ENCODE data around the gene ATP11A. TPM values are rescaled to one million over a fixed set of nuclear protein-coding genes. Genes with fewer than 3 reads are reported as not detected.

The ATP11A gene
- total RNA-seq, 1 experiment from 2014 or later = 80.4 TPM

DNA sequence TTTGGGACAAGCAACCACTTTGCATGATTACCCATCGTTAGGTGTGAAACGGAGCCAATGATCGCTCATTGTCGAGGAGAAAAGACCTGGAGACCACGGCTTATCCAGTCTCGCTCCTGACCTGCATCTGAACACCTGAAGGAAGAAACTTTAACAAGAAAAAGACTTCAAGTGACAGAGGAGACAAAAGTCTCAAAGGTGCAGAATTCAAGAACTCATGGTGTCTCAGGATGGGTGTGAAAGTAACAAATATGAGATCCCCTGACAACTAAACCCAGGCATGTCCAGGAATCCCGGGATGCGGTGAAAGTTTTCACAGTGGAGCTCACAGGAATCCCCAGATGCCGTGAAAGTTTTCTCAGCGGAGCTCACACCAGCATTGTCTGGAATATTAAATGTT, 6.3 kb upstream of the ATP11A start (continued):
- TF ChIP-seq, protein P1, sequence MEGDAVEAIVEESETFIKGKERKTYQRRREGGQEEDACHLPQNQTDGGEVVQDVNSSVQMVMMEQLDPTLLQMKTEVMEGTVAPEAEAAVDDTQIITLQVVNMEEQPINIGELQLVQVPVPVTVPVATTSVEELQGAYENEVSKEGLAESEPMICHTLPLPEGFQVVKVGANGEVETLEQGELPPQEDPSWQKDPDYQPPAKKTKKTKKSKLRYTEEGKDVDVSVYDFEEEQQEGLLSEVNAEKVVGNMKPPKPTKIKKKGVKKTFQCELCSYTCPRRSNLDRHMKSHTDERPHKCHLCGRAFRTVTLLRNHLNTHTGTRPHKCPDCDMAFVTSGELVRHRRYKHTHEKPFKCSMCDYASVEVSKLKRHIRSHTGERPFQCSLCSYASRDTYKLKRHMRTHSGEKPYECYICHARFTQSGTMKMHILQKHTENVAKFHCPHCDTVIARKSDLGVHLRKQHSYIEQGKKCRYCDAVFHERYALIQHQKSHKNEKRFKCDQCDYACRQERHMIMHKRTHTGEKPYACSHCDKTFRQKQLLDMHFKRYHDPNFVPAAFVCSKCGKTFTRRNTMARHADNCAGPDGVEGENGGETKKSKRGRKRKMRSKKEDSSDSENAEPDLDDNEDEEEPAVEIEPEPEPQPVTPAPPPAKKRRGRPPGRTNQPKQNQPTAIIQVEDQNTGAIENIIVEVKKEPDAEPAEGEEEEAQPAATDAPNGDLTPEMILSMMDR (IDR thresholded peaks at IDR 0.05 in 2 of 3, conservative IDR thresholded peaks at IDR 0.05 in 1 of 3; ENCODE audit: borderline replicate concordance in 1 of 3, insufficient read depth in 1 of 3, low read depth in 2 of 3, low read length in 2 of 3) = no peak
- no peak for TF ChIP-seq RAD21 (IDR thresholded peaks at IDR 0.05; ENCODE audit: low read depth)
- no peak for TF ChIP-seq EZH2 (IDR thresholded peaks at IDR 0.05)
- no peak for TF ChIP-seq JUND (IDR thresholded peaks at IDR 0.05)
- TF ChIP-seq SIN3A (IDR thresholded peaks at IDR 0.05; ENCODE audit: low read depth) = no peak

DNA sequence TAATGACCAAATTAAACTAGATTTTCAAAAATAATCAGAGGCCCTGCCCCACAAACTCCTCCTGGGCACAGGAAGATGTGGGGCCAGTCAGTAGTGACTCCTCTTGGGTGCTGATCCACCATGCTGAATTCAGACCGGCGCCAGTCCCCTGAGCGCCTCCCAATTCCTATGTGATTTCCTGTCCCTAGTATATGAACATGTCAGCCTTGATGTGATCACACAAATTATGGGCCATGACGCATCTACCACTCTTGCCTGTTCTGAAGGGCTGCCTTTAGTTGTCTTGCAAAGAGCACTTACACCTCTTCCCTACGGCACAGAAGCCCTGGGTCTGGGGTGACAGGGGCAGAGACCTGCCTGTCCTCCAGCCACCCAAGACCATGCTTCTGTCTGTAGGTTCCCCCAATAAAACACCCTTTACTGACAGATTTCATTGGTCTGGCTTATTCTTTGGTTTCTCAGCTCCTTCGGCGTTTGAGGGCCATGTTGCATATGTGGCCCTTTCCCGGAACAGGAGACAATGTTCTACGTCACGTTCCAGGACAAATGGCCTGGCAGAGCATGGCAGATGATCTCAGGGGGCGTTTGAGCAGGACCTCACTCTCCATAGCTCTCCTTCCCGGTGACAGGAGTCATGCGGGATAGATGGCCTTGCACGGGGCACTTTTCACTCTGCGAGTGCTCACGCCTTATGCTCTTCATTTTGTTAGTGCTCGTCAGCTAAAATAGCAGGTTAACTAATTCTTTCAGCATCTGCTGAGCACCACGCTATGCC, 5.6 kb upstream of the ATP11A start:
- RAD21 ChIA-PET (ENCODE audit: low non-redundant PET in 1 of 2, low total read pairs in 2 of 2, uncharacterized antibody in 2 of 2, unreplicated experiment in 2 of 2) = no interaction called here
- no TSS peak for BruUV-seq (replicated peaks)
- POLR2A ChIA-PET = no interaction called here
- TF ChIP-seq, protein P2, sequence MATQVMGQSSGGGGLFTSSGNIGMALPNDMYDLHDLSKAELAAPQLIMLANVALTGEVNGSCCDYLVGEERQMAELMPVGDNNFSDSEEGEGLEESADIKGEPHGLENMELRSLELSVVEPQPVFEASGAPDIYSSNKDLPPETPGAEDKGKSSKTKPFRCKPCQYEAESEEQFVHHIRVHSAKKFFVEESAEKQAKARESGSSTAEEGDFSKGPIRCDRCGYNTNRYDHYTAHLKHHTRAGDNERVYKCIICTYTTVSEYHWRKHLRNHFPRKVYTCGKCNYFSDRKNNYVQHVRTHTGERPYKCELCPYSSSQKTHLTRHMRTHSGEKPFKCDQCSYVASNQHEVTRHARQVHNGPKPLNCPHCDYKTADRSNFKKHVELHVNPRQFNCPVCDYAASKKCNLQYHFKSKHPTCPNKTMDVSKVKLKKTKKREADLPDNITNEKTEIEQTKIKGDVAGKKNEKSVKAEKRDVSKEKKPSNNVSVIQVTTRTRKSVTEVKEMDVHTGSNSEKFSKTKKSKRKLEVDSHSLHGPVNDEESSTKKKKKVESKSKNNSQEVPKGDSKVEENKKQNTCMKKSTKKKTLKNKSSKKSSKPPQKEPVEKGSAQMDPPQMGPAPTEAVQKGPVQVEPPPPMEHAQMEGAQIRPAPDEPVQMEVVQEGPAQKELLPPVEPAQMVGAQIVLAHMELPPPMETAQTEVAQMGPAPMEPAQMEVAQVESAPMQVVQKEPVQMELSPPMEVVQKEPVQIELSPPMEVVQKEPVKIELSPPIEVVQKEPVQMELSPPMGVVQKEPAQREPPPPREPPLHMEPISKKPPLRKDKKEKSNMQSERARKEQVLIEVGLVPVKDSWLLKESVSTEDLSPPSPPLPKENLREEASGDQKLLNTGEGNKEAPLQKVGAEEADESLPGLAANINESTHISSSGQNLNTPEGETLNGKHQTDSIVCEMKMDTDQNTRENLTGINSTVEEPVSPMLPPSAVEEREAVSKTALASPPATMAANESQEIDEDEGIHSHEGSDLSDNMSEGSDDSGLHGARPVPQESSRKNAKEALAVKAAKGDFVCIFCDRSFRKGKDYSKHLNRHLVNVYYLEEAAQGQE (IDR thresholded peaks at IDR 0.05; ENCODE audit: low read depth) = no peak
- TF ChIP-seq, protein P3, sequence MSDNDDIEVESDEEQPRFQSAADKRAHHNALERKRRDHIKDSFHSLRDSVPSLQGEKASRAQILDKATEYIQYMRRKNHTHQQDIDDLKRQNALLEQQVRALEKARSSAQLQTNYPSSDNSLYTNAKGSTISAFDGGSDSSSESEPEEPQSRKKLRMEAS (IDR thresholded peaks at IDR 0.05) = no peak
- TF ChIP-seq CEBPB (IDR thresholded peaks at IDR 0.05; ENCODE audit: low read depth) (no peak), JUND (IDR thresholded peaks at IDR 0.05) (no peak), ZFX (IDR thresholded peaks at IDR 0.05) (no peak), EGR1 (IDR thresholded peaks at IDR 0.05; ENCODE audit: low read depth) (no peak), POLR2A (IDR thresholded peaks at IDR 0.05; ENCODE audit: borderline replicate concordance, extremely low read depth, insufficient read depth, insufficient read length) (no peak), CBX3 (IDR thresholded peaks at IDR 0.05; ENCODE audit: low read depth) (no peak), YY1 (IDR thresholded peaks at IDR 0.05; ENCODE audit: extremely low read depth, insufficient replicate concordance, low read depth, low read length) (no peak), POLR2AphosphoS5 (IDR thresholded peaks at IDR 0.05; ENCODE audit: low read depth, low read length) (no peak), EZH2 (IDR thresholded peaks at IDR 0.05) (no peak), SIN3A (IDR thresholded peaks at IDR 0.05; ENCODE audit: low read depth) (no peak), EZH2phosphoT487 (IDR thresholded peaks at IDR 0.05; ENCODE audit: borderline replicate concordance) (no peak), SRF (IDR thresholded peaks at IDR 0.05; ENCODE audit: low read depth) (no peak), RAD21 (IDR thresholded peaks at IDR 0.05; ENCODE audit: low read depth) (no peak)
- TF ChIP-seq, protein P4, sequence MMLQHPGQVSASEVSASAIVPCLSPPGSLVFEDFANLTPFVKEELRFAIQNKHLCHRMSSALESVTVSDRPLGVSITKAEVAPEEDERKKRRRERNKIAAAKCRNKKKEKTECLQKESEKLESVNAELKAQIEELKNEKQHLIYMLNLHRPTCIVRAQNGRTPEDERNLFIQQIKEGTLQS (IDR thresholded peaks at IDR 0.05) = no peak
- TF ChIP-seq, protein P1 (IDR thresholded peaks at IDR 0.05 in 2 of 3, conservative IDR thresholded peaks at IDR 0.05 in 1 of 3; ENCODE audit: borderline replicate concordance in 1 of 3, insufficient read depth in 1 of 3, low read depth in 2 of 3, low read length in 2 of 3) = no peak

More for the DNA sequence above, 5.6 kb upstream of the ATP11A start:
- ATAC-seq (no peak), DNase-seq (ENCODE audit: low read depth, low spot score) (no peak)
- Histone ChIP-seq H3K4me2 (ENCODE audit: low read length) (no peak overlapping the region), H3K27me3 (ENCODE audit: insufficient read depth, low read length) (no peaks in the 10 kb centered on the region), H3K9me2 (ENCODE audit: insufficient read depth) (no peaks in the 10 kb centered on the region), H4K20me1 (ENCODE audit: insufficient read depth) (no peaks in the 10 kb centered on the region), H3K79me2 (ENCODE audit: insufficient read depth, low read length) (no peaks in the 10 kb centered on the region), H3K9me3 (ENCODE audit: control insufficient read depth in 1 of 2, insufficient read depth in 1 of 2, low read depth in 1 of 2, low read length in 2 of 2) (no peaks in the 10 kb centered on the region), H3K9ac (ENCODE audit: low read length) (no peak overlapping the region), H3K4me1 (ENCODE audit: control insufficient read depth in 1 of 2, insufficient read depth in 2 of 2, low read length in 2 of 2) (peaks cover 3 to 17% of the 10 kb centered on the region in 2 experiments; a peak in 3 of 4 replicates), H3K36me3 (ENCODE audit: control insufficient read depth in 1 of 2, insufficient read depth in 2 of 2, low read length in 2 of 2) (no peaks in the 10 kb centered on the region), H3K4me3 (replicated peaks in 1 of 2; ENCODE audit: low read depth in 1 of 2, low read length in 2 of 2) (no peak overlapping the region), H2AFZ (ENCODE audit: low read depth, low read length, poor library complexity, severe bottlenecking) (no peak overlapping the region), H3K27ac (ENCODE audit: low read depth, low read length) (no peak overlapping the region)
- CTCF ChIA-PET = no interaction called here
- intact Hi-C loops (cut with micrococcal nuclease) = no loop called here

All from HCT116 (cell line).